Activated effector memory CD4-positive, alpha-beta T cell treated with Interleukin-2 at 50 U/mL for 16 hours (primary cell): ENCODE results near the gene GUCY1A2.

Experiments used
- DNase-seq: peaks from one replicate; pipeline ENCODE4 v3.0.0-alpha.2; 2020

Gene GUCY1A2

GRCh38 chr11:106624377-106624776 is 393.9 kb downstream of the GUCY1A2 start:
- no peak for DNase-seq
